Measurements from ENCODE around the gene ZNF512.

GRCh38 chr2:27615316-27615715, 32.5 kb downstream of the ZNF512 start:
- TF ChIP-seq SIN3A (IDR thresholded peaks at IDR 0.05; ENCODE audit: borderline replicate concordance, low read depth, low read length) = no peak
- TF ChIP-seq EP300 (IDR thresholded peaks at IDR 0.05; ENCODE audit: borderline replicate concordance in 1 of 2, low read depth in 1 of 2, low read length in 1 of 2) = no peak
- no peak for TF ChIP-seq CTCF (IDR thresholded peaks at IDR 0.05)
- no peak for TF ChIP-seq NRF1 (IDR thresholded peaks at IDR 0.05; ENCODE audit: low read depth, low read length)
- no peak for TF ChIP-seq TAF1 (IDR thresholded peaks at IDR 0.05; ENCODE audit: borderline replicate concordance, low read depth, low read length)
